Measurements from ENCODE around the gene C6orf89. TPM values are rescaled to one million over a fixed set of nuclear protein-coding genes. Genes with fewer than 3 reads are reported as not detected.
"Not testable (repeated sequence)": the region's sequence is repeated elsewhere in the genome, so short reads cannot be mapped to it uniquely, and the experiment has no call there.

C6orf89 gene
- total RNA-seq, 1 donor from 2014 or later: 36.8 TPM

- no peak for DNase-seq (ENCODE audit: extremely low read depth, low read depth, low spot score)
Measured at GRCh38 chr6:36920049-36920448, 34.3 kb downstream of the C6orf89 start.

- no peak for DNase-seq (ENCODE audit: extremely low read depth, low read depth, low spot score)
Measured at GRCh38 chr6:36920546-36920945, 34.8 kb downstream of the C6orf89 start.

- DNase-seq (ENCODE audit: extremely low read depth, low read depth, low spot score): no peak
Measured at GRCh38 chr6:36924131-36924530, 38.4 kb downstream of the C6orf89 start.

GRCh38 chr6:36924778-36925374, 39.1 kb downstream of the C6orf89 start:
- DNase-seq (ENCODE audit: extremely low read depth, low read depth, low spot score): no peak

GRCh38 chr6:36925809-36926208, 40.1 kb downstream of the C6orf89 start:
- DNase-seq (ENCODE audit: extremely low read depth, low read depth, low spot score): no peak

GRCh38 chr6:36926708-36927513, 41.2 kb downstream of the C6orf89 start:
- no peak for DNase-seq (ENCODE audit: extremely low read depth, low read depth, low spot score)

GRCh38 chr6:36927691-36928546, 42.2 kb downstream of the C6orf89 start:
- no peak for DNase-seq (ENCODE audit: extremely low read depth, low read depth, low spot score)

- DNase-seq (ENCODE audit: extremely low read depth, low read depth, low spot score): no peak
Measured at GRCh38 chr6:36928547-36928918, 42.8 kb downstream of the C6orf89 start.

GRCh38 chr6:36929152-36929551, 43.4 kb downstream of the C6orf89 start:
- no peak for DNase-seq (ENCODE audit: extremely low read depth, low read depth, low spot score)

GRCh38 chr6:36929607-36930006, 43.9 kb downstream of the C6orf89 start:
- DNase-seq (ENCODE audit: extremely low read depth, low read depth, low spot score): no peak

- no peak for DNase-seq (ENCODE audit: extremely low read depth, low read depth, low spot score)
Measured at GRCh38 chr6:36930483-36930882, 44.7 kb downstream of the C6orf89 start.

GRCh38 chr6:36933102-36933501, 47.4 kb downstream of the C6orf89 start:
- no peak for DNase-seq (ENCODE audit: extremely low read depth, low read depth, low spot score)

GRCh38 chr6:36933519-36933918, 47.8 kb downstream of the C6orf89 start:
- DNase-seq (ENCODE audit: extremely low read depth, low read depth, low spot score): no peak

- DNase-seq (ENCODE audit: extremely low read depth, low read depth, low spot score): no peak
Measured at GRCh38 chr6:36934901-36935300, 49.1 kb downstream of the C6orf89 start.

GRCh38 chr6:36936824-36937223, 51.1 kb downstream of the C6orf89 start:
- DNase-seq (ENCODE audit: extremely low read depth, low read depth, low spot score): no peak

- no peak for DNase-seq (ENCODE audit: extremely low read depth, low read depth, low spot score)
Measured at GRCh38 chr6:36937896-36938295, 52.1 kb downstream of the C6orf89 start.

GRCh38 chr6:36938536-36938935, 52.8 kb downstream of the C6orf89 start:
- no peak for DNase-seq (ENCODE audit: extremely low read depth, low read depth, low spot score)

- not testable (repeated sequence) for DNase-seq (ENCODE audit: extremely low read depth, low read depth, low spot score)
Measured at GRCh38 chr6:36939005-36939404, 53.3 kb downstream of the C6orf89 start.

GRCh38 chr6:36940027-36940426, 54.3 kb downstream of the C6orf89 start:
- no peak for DNase-seq (ENCODE audit: extremely low read depth, low read depth, low spot score)

- DNase-seq (ENCODE audit: extremely low read depth, low read depth, low spot score): not testable (repeated sequence)
Measured at GRCh38 chr6:36941561-36941960, 55.8 kb downstream of the C6orf89 start.

GRCh38 chr6:36942329-36942728, 56.6 kb downstream of the C6orf89 start:
- not testable (repeated sequence) for DNase-seq (ENCODE audit: extremely low read depth, low read depth, low spot score)
